ENCODE measurements around the gene FXYD7. TPM values are rescaled to one million over a fixed set of nuclear protein-coding genes. Genes with fewer than 3 reads are reported as not detected.

FXYD7 gene
- total and polyA plus RNA-seq, 2 of the 13 experiments (the other 11 are each of a cell fraction or from before 2014, with no cell fraction given), result 0.55 TPM; not detected in 1

DNA sequence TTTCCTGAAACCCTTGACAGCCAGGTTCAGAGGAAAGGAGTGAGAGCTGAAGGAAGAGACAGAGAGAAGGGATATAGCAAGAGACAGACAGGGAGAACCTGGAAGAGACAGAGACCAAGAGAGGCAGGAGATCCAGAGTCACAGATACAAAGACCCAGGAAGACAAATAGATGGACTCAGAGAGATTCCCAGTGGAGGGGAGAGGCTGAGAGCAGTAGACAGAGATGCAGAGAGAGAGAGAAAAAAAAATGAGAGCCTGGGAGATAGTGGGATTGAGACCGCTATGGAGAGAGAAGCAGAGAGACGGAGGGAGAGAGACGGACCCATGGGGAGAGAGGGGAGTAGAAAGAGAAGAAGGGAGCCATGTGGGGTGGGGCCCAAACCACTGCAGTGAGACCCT lies 763 bp downstream of the FXYD7 start:
- ATAC-seq, result no peak
- no peak for DNase-seq (ENCODE audit: low spot score)
- Histone ChIP-seq H3K4me3 (replicated peaks in 1 of 3; ENCODE audit: insufficient read depth in 1 of 3, low read depth in 2 of 3, low read length in 3 of 3) (no peak overlapping the region), H3K79me2 (ENCODE audit: insufficient read depth, low read length) (no peaks in the 10 kb centered on the region), H3K9ac (ENCODE audit: insufficient read depth, low read depth, low read length) (no peak overlapping the region), H3K9me3 (ENCODE audit: low read length) (no peaks in the 10 kb centered on the region), H3K27ac (ENCODE audit: extremely low read length, insufficient read depth, low read length) (no peak overlapping the region), H2AFZ (ENCODE audit: low read length) (no peak overlapping the region), H3K4me1 (ENCODE audit: insufficient read depth, low read length) (peaks cover 22% of the 10 kb centered on the region), H4K20me1 (ENCODE audit: insufficient read depth, low read length) (no peaks in the 10 kb centered on the region), H3K27me3 (ENCODE audit: control insufficient read depth in 1 of 2, insufficient read depth in 2 of 2, low read length in 2 of 2) (peaks cover 0 to 3% of the 10 kb centered on the region in 2 experiments; a peak in 2 of 5 replicates), H3K36me3 (replicated peaks in 1 of 2; ENCODE audit: control insufficient read depth in 1 of 2, insufficient read depth in 2 of 2, low read length in 2 of 2) (no peaks in the 10 kb centered on the region), H3K4me2 (ENCODE audit: low read depth, low read length) (no peak overlapping the region)
- 75% methylated on average over 3 of the region's 3 CpGs for WGBS (ENCODE audit: low lambda C conversion rate)
- intact Hi-C loops (cut with micrococcal nuclease; ENCODE audit: unreplicated experiment) (no loop called here), in situ Hi-C loops (cut with HindIII; ENCODE audit: extremely low pct_ligation_motif_present, low pct_unique_long_range_greater_than_20kb) (no loop called here)
- FAIRE-seq, result no peak
- no TSS peak for BruUV-seq (replicated peaks)
- ChIA-PET POLR2A (no interaction called here), CTCF (ENCODE audit: low intra/inter-chr PET ratio, low total read pairs) (no interaction called here)
- TF ChIP-seq AKNA (CRISPR knock-in tag; IDR thresholded peaks at IDR 0.05; ENCODE audit: borderline replicate concordance) (no peak), ZNF629 (CRISPR knock-in tag; conservative IDR thresholded peaks at IDR 0.05) (no peak), ZFP41 (CRISPR knock-in tag; IDR thresholded peaks at IDR 0.05; ENCODE audit: borderline replicate concordance) (no peak), MLXIP (CRISPR knock-in tag; IDR thresholded peaks at IDR 0.05; ENCODE audit: borderline replicate concordance) (no peak), NRL (CRISPR knock-in tag; IDR thresholded peaks at IDR 0.05; ENCODE audit: borderline replicate concordance) (no peak), REXO4 (CRISPR knock-in tag; IDR thresholded peaks at IDR 0.05; ENCODE audit: borderline replicate concordance) (no peak), RFXAP (CRISPR knock-in tag; IDR thresholded peaks at IDR 0.05; ENCODE audit: borderline replicate concordance) (no peak), ZNF460 (CRISPR knock-in tag; IDR thresholded peaks at IDR 0.05; ENCODE audit: borderline replicate concordance) (no peak), FOSL2 (CRISPR knock-in tag; IDR thresholded peaks at IDR 0.05) (no peak), ZBTB7A (CRISPR knock-in tag; IDR thresholded peaks at IDR 0.05) (no peak), SYNCRIP (IDR thresholded peaks at IDR 0.05; ENCODE audit: insufficient read depth, low read depth, low read length) (no peak), MXI1 (IDR thresholded peaks at IDR 0.05; ENCODE audit: borderline replicate concordance, low read depth, low read length) (no peak), CENPT (CRISPR knock-in tag; IDR thresholded peaks at IDR 0.05; ENCODE audit: low read depth) (no peak)
- TF ChIP-seq, protein P1, sequence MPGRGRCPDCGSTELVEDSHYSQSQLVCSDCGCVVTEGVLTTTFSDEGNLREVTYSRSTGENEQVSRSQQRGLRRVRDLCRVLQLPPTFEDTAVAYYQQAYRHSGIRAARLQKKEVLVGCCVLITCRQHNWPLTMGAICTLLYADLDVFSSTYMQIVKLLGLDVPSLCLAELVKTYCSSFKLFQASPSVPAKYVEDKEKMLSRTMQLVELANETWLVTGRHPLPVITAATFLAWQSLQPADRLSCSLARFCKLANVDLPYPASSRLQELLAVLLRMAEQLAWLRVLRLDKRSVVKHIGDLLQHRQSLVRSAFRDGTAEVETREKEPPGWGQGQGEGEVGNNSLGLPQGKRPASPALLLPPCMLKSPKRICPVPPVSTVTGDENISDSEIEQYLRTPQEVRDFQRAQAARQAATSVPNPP (CRISPR knock-in tag; IDR thresholded peaks at IDR 0.05), result no peak

All from HepG2 (cell line).